Right atrium auricular region (tissue), 2 donors: Measurements from ENCODE around the gene BRAF. TPM values are rescaled to one million over a fixed set of nuclear protein-coding genes. Genes with fewer than 3 reads are reported as not detected.

ENCODE experiments used
- DNase-seq: peaks from one replicate; pipeline ENCODE4 v3.0.0-alpha.2; 2019; ENCODE audit warnings: low spot score
- H3K27ac ChIP-seq, 2 donors: fragments of 200-600 bp; sonication (generic); 1 replicate in 1 of 2; 2 replicates in 1 of 2; pipeline ENCODE4 v1.5.1; 2016 to 2019
- H3K27me3 ChIP-seq, 2 donors: fragments of 200-600 bp; sonication (generic); one replicate each; pipeline versions ENCODE4 v1.5.1 to v1.6.0; 2017 to 2019
- H3K36me3 ChIP-seq: fragments of 200-600 bp; sonication (generic); one replicate; pipeline ENCODE4 v1.5.1; 2016
- H3K4me1 ChIP-seq, 2 donors: fragments of 200-600 bp; sonication (generic); one replicate each; pipeline versions ENCODE4 v1.5.1 to v1.6.0; 2017 to 2019
- H3K4me3 ChIP-seq, 2 donors: fragments of 200-600 bp; sonication (generic); 1 replicate in 1 of 2; 2 replicates in 1 of 2; pipeline ENCODE4 v1.5.1; 2017 to 2019; ENCODE audit warnings: mild to moderate bottlenecking in 1 of 2, moderate library complexity in 1 of 2
- H3K9me3 ChIP-seq, 2 donors: fragments of 200-600 bp; sonication (generic); one replicate each; pipeline ENCODE4 v1.5.1; 2019
- total RNA-seq, 2 donors: library from RNA; depleted of rRNA; stranded (reverse); fragments of >200 nt; gene quantifications; one replicate each; pipeline ENCODE4 v1.1.0, GENCODE V29; 2016
- TF ChIP-seq, protein P1 (sequence below), 2 donors: fragments of 200-600 bp; sonication (generic); IDR thresholded peaks; one replicate each; pipeline ENCODE4 v1.5.1; 2019; ENCODE audit warnings: antibody characterized with exemption in 2 of 2

BRAF gene
- total RNA-seq, 2 donors from 2014 or later, result 23.5 to 29.2 TPM

DNA sequence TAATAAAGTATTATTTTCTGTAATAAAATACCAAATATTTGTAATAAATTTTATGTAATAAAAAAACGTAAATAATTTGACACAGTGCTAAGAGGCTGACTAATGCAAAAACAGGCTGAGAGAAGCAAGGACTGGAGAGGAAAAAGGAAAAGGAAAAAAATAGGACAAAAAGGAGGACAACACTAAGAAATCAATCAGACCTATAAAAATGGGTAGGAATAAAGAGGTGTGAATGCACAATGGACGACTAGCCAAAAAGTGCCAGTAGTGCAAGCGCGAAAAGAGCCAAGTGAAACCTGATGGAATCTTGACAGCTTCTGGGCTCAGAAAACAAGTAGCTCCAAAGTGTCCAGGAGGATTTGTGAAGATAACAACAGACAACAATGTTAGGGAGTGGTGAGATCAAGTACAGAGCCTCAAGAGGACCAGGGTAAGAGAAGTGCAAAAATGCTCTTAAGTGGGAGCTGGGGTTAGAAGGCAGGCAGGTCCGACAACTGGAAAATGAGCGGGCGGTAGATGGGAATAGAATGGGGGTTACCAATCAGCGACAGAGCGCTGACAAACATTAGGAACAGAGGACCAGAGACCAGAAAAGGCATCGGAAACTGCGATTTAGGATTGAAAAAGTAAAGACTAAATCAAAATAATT is 1.2 kb downstream of the BRAF start:
- TF ChIP-seq, protein P1, sequence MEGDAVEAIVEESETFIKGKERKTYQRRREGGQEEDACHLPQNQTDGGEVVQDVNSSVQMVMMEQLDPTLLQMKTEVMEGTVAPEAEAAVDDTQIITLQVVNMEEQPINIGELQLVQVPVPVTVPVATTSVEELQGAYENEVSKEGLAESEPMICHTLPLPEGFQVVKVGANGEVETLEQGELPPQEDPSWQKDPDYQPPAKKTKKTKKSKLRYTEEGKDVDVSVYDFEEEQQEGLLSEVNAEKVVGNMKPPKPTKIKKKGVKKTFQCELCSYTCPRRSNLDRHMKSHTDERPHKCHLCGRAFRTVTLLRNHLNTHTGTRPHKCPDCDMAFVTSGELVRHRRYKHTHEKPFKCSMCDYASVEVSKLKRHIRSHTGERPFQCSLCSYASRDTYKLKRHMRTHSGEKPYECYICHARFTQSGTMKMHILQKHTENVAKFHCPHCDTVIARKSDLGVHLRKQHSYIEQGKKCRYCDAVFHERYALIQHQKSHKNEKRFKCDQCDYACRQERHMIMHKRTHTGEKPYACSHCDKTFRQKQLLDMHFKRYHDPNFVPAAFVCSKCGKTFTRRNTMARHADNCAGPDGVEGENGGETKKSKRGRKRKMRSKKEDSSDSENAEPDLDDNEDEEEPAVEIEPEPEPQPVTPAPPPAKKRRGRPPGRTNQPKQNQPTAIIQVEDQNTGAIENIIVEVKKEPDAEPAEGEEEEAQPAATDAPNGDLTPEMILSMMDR (IDR thresholded peaks at IDR 0.05), result no peak
- peak overlapping the region; percentile 98 to 100 for H3K4me3 ChIP-seq

GRCh38 chr7:140922741-140923345 is 1.9 kb downstream of the BRAF start:
- no peaks in the 10 kb centered on the region for H3K27me3 ChIP-seq
- H3K4me3 ChIP-seq, result no peak overlapping the region
- H3K36me3 ChIP-seq, result no peaks in the 10 kb centered on the region
- peaks cover 0 to 25% of the 10 kb centered on the region in 2 donors for H3K4me1 ChIP-seq
- TF ChIP-seq, protein P1 (IDR thresholded peaks at IDR 0.05), result no peak
- no peaks in the 10 kb centered on the region for H3K9me3 ChIP-seq
- no peak overlapping the region for H3K27ac ChIP-seq
- no peak for DNase-seq

More for the DNA sequence above, 1.2 kb downstream of the BRAF start:
- peaks cover 0 to 25% of the 10 kb centered on the region in 2 donors for H3K4me1 ChIP-seq
- peak overlapping the region; percentile 100 for H3K27ac ChIP-seq
- no peaks in the 10 kb centered on the region for H3K36me3 ChIP-seq
- H3K27me3 ChIP-seq, result no peaks in the 10 kb centered on the region
- no peak for DNase-seq
- no peaks in the 10 kb centered on the region for H3K9me3 ChIP-seq

- DNase-seq, result no peak
- H3K4me3 ChIP-seq, result no peak overlapping the region
- H3K36me3 ChIP-seq, result no peaks in the 10 kb centered on the region
- TF ChIP-seq, protein P1 (IDR thresholded peaks at IDR 0.05), result no peak
- H3K27me3 ChIP-seq, result no peaks in the 10 kb centered on the region
- peaks cover 0 to 25% of the 10 kb centered on the region in 2 donors for H3K4me1 ChIP-seq
- H3K27ac ChIP-seq, result no peak overlapping the region
- no peaks in the 10 kb centered on the region for H3K9me3 ChIP-seq
Observed at GRCh38 chr7:140920745-140921144, 4.0 kb downstream of the BRAF start.

DNA sequence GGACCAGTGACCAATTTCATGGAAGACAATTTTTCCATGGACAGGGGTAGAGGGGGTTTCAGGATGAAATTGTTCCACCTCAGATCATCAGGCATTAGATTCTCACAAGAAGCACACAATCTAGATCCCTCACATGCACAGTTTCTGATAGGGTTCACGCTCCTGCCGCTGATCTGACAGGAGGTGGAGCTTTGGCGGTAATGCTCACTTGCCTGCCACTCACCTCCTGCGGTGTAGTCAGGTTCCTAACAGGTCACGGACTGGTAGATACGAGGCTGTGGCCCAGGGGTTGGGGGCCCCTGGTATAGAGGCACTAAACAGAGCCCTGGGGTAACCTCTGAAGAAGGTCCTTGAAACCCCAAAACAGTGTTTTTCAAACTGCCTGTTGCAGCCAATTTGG is 6.5 kb downstream of the BRAF start:
- Histone ChIP-seq H3K4me1 (peaks cover 0 to 22% of the 10 kb centered on the region in 2 donors), H3K27ac (no peak overlapping the region), H3K9me3 (no peaks in the 10 kb centered on the region), H3K4me3 (no peak overlapping the region), H3K36me3 (no peaks in the 10 kb centered on the region), H3K27me3 (no peaks in the 10 kb centered on the region)
- no peak for DNase-seq
- TF ChIP-seq, protein P1 (IDR thresholded peaks at IDR 0.05), result no peak

DNA sequence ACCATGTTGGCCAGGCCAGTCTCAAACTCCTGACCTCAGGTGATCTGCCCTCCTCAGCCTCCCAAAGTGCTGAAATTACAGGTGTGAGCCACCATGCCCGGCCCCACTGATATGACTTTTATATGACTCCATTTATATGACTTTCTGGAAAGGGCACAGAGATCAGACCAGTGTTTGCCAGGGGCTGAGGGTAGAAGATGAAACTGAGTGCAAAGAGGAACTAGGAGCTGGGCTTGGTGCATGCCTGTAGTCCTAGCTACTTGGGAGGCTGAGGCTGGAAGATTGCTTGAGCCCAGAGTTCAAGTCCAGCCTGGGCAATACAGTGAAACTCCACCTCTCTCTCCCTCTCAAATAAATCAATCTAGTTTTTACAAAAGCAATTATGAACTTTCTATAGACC is 7.5 kb downstream of the BRAF start:
- no peak for DNase-seq
- TF ChIP-seq, protein P1 (IDR thresholded peaks at IDR 0.05), result no peak
- Histone ChIP-seq H3K4me1 (peaks cover 0 to 12% of the 10 kb centered on the region in 2 donors), H3K27me3 (no peaks in the 10 kb centered on the region), H3K27ac (no peak overlapping the region), H3K4me3 (no peak overlapping the region), H3K36me3 (no peaks in the 10 kb centered on the region), H3K9me3 (no peaks in the 10 kb centered on the region)
